DOHH2 (cell line): Measurements from ENCODE around the gene TEKTIP1.
"Not testable (repeated sequence)": the region's sequence is repeated elsewhere in the genome, so short reads cannot be mapped to it uniquely, and the experiment has no call there.

Experiments
- H3F3A ChIP-seq: fragments of 200-600 bp; sonication (generic), shearing (Covaris generic); 2 replicates; pipeline ENCODE4 v1.6.0; 2016; ENCODE audit warnings: antibody characterized with exemption, mild to moderate bottlenecking; ENCODE audit not compliant: control insufficient read depth, insufficient read depth
- H3K27ac ChIP-seq: fragments of 200-600 bp; sonication (generic); 2 replicates; pipeline ENCODE4 v1.5.1; 2014; ENCODE audit warnings: low read depth, mild to moderate bottlenecking, low read length, moderate library complexity
- H3K27me3 ChIP-seq: fragments of 200-600 bp; sonication (generic); 2 replicates; pipeline ENCODE4 v1.6.1; 2014; ENCODE audit warnings: mild to moderate bottlenecking, low read length, mixed read lengths; ENCODE audit not compliant: control insufficient read depth
- H3K36me3 ChIP-seq: fragments of 200-600 bp; sonication (generic); 2 replicates; pipeline ENCODE4 v1.6.1; 2014; ENCODE audit warnings: mild to moderate bottlenecking, low read length, moderate library complexity, mixed read lengths; ENCODE audit not compliant: control insufficient read depth
- H3K4me1 ChIP-seq: fragments of 200-600 bp; sonication (generic); 2 replicates; pipeline ENCODE4 v1.6.1; 2014; ENCODE audit warnings: mild to moderate bottlenecking, low read length, mixed read lengths; ENCODE audit not compliant: control insufficient read depth
- H3K4me2 ChIP-seq: fragments of 200-600 bp; sonication (generic); 2 replicates; pipeline ENCODE4 v1.6.0; 2014; ENCODE audit warnings: mild to moderate bottlenecking, low read length, moderate library complexity
- H3K4me3 ChIP-seq: fragments of 200-600 bp; sonication (generic); 2 replicates; pipeline ENCODE4 v1.5.1; 2014; ENCODE audit warnings: mild to moderate bottlenecking, low read length, mixed read lengths
- H3K79me2 ChIP-seq: fragments of 200-600 bp; sonication (generic); 2 replicates; pipeline ENCODE4 v1.6.1; 2014; ENCODE audit warnings: mild to moderate bottlenecking, low read length, mixed read lengths; ENCODE audit not compliant: control insufficient read depth
- H3K9me2 ChIP-seq: fragments of 200-600 bp; sonication (generic); replicated peaks from 2 replicates; pipeline ENCODE4 v1.6.1; 2014; ENCODE audit warnings: mild to moderate bottlenecking, low read length, mixed read lengths; ENCODE audit not compliant: control insufficient read depth
- H3K9me3 ChIP-seq: fragments of 200-600 bp; sonication (generic); 2 replicates; pipeline ENCODE4 v1.6.1; 2014; ENCODE audit warnings: antibody characterized with exemption, low read length, mixed read lengths; ENCODE audit not compliant: control insufficient read depth, insufficient read depth
- H4K20me1 ChIP-seq: fragments of 200-600 bp; sonication (generic); 2 replicates; pipeline ENCODE4 v1.6.0; 2014; ENCODE audit warnings: low read depth, mild to moderate bottlenecking, antibody characterized with exemption, low read length, moderate library complexity; ENCODE audit not compliant: control insufficient read depth, insufficient read depth
- CTCF ChIP-seq: fragments of 200-600 bp; sonication (generic); IDR thresholded peaks from one replicate; pipeline ENCODE4 v1.5.1; 2014; ENCODE audit warnings: antibody characterized with exemption, mild to moderate bottlenecking, low read depth, low read length; ENCODE audit not compliant: poor library complexity, severe bottlenecking
- EZH2phosphoT487 ChIP-seq: fragments of 200-600 bp; sonication (generic); IDR thresholded peaks from 2 replicates; pipeline ENCODE4 v1.6.1; 2017; ENCODE audit warnings: borderline replicate concordance, mild to moderate bottlenecking, antibody characterized with exemption, low read length, moderate library complexity, mixed read lengths

Gene TEKTIP1

GRCh38 chr19:3578390-3578789 is 39.4 kb downstream of the TEKTIP1 start:
- no peaks in the 10 kb centered on the region for H3F3A ChIP-seq
- H3K79me2 ChIP-seq = peaks cover 2% of the 10 kb centered on the region
- no peaks in the 10 kb centered on the region for H3K9me3 ChIP-seq
- peaks cover 3% of the 10 kb centered on the region for H3K4me1 ChIP-seq
- H3K4me2 ChIP-seq = no peak overlapping the region
- H3K27me3 ChIP-seq = no peaks in the 10 kb centered on the region
- TF ChIP-seq CTCF (no peak), EZH2phosphoT487 (no peak)
- no peak overlapping the region for H3K4me3 ChIP-seq
- H3K36me3 ChIP-seq = peaks cover 16% of the 10 kb centered on the region
- no peak overlapping the region for H3K27ac ChIP-seq
- H3K9me2 ChIP-seq = no peaks in the 10 kb centered on the region
- no peaks in the 10 kb centered on the region; the same call in 1 of the 2 replicates for H4K20me1 ChIP-seq

GRCh38 chr19:3580156-3580934 is 41.4 kb downstream of the TEKTIP1 start:
- H3K4me1 ChIP-seq = no peaks in the 10 kb centered on the region
- H3K9me2 ChIP-seq = no peaks in the 10 kb centered on the region
- no peak overlapping the region for H3K4me3 ChIP-seq
- no peaks in the 10 kb centered on the region for H3K9me3 ChIP-seq
- H4K20me1 ChIP-seq = no peaks in the 10 kb centered on the region
- no peaks in the 10 kb centered on the region for H3K27me3 ChIP-seq
- no peak overlapping the region for H3K4me2 ChIP-seq
- H3K79me2 ChIP-seq = no peaks in the 10 kb centered on the region
- TF ChIP-seq CTCF = no peak
- no peak for TF ChIP-seq EZH2phosphoT487
- H3F3A ChIP-seq = no peaks in the 10 kb centered on the region
- no peak overlapping the region for H3K27ac ChIP-seq
- peaks cover 7% of the 10 kb centered on the region; the same call in 1 of the 2 replicates for H3K36me3 ChIP-seq

- not testable (repeated sequence) for H3K27me3 ChIP-seq, H3F3A ChIP-seq, H3K9me3 ChIP-seq, H3K4me3 ChIP-seq, H3K27ac ChIP-seq, H3K36me3 ChIP-seq, H3K9me2 ChIP-seq, H3K4me1 ChIP-seq, H4K20me1 ChIP-seq, H3K4me2 ChIP-seq, H3K79me2 ChIP-seq
These were observed 42.8 kb downstream of the TEKTIP1 start for GRCh38 chr19:3581792-3582191.

GRCh38 chr19:3584036-3584802 is 45.2 kb downstream of the TEKTIP1 start:
- not testable (repeated sequence) for H3K27me3 ChIP-seq, H3K36me3 ChIP-seq, H3K9me3 ChIP-seq, H3K9me2 ChIP-seq, H3K27ac ChIP-seq, H3K4me3 ChIP-seq, H3K79me2 ChIP-seq, H3K4me1 ChIP-seq, H3F3A ChIP-seq, H4K20me1 ChIP-seq, H3K4me2 ChIP-seq
